DOHH2 (cell line): ENCODE measurements around the gene AMER3.

Experiments
- CTCF ChIP-seq: fragments of 200-600 bp; sonication (generic); IDR thresholded peaks from one replicate; pipeline ENCODE4 v1.5.1; 2014; ENCODE audit warnings: antibody characterized with exemption, mild to moderate bottlenecking, low read depth, low read length; ENCODE audit not compliant: poor library complexity, severe bottlenecking
- EZH2phosphoT487 ChIP-seq: fragments of 200-600 bp; sonication (generic); IDR thresholded peaks from 2 replicates; pipeline ENCODE4 v1.6.1; 2017; ENCODE audit warnings: borderline replicate concordance, mild to moderate bottlenecking, antibody characterized with exemption, low read length, moderate library complexity, mixed read lengths

- TF ChIP-seq CTCF (no peak), EZH2phosphoT487 (no peak)
Observed at GRCh38 chr2:130720036-130720435, 35.3 kb upstream of the AMER3 start.
